ENCODE measurements around the gene NOVA2.

Gene NOVA2

GRCh38 chr19:46000491-46001246, 27.0 kb upstream of the NOVA2 start:
- peak; percentile 75 for DNase-seq

- DNase-seq = no peak
Observed at GRCh38 chr19:45999653-46000121, 26.0 kb upstream of the NOVA2 start.

- no peak for DNase-seq
Observed at GRCh38 chr19:45998834-45999233, 25.2 kb upstream of the NOVA2 start.

GRCh38 chr19:45996933-45997332, 23.3 kb upstream of the NOVA2 start:
- DNase-seq = no peak

GRCh38 chr19:45995715-45996385, 22.2 kb upstream of the NOVA2 start:
- DNase-seq = no peak

GRCh38 chr19:45994998-45995714, 21.5 kb upstream of the NOVA2 start, which contains the start of gene CCDC61:
Gene CCDC61 (plus strand): TSS chr19:45995467. CDS start chr19:46003019, 7,552 bp downstream.
- DNase-seq = peak; percentile 96

GRCh38 chr19:45994456-45994997, 20.9 kb upstream of the NOVA2 start:
- no peak for DNase-seq

GRCh38 chr19:45990113-45990728, 16.6 kb upstream of the NOVA2 start:
- no peak for DNase-seq

- no peak for DNase-seq
Observed at GRCh38 chr19:45985321-45985720, 11.7 kb upstream of the NOVA2 start.

GRCh38 chr19:45981350-45981749, 7.7 kb upstream of the NOVA2 start:
- DNase-seq = no peak

GRCh38 chr19:45978156-45978555, 4.5 kb upstream of the NOVA2 start:
- DNase-seq = no peak

- DNase-seq = no peak
Observed at GRCh38 chr19:45976178-45976577, 2.5 kb upstream of the NOVA2 start.

GRCh38 chr19:45975306-45976070, 1.8 kb upstream of the NOVA2 start:
- DNase-seq = no peak

- no peak for DNase-seq
Observed at GRCh38 chr19:45972947-45973540, 621 bp downstream of the NOVA2 start.

GRCh38 chr19:45972081-45972946, 1.4 kb downstream of the NOVA2 start:
- peak; percentile 48 for DNase-seq

GRCh38 chr19:45971260-45971902, 2.3 kb downstream of the NOVA2 start:
- DNase-seq = no peak

GRCh38 chr19:45969676-45970075, 4.0 kb downstream of the NOVA2 start:
- no peak for DNase-seq

GRCh38 chr19:45968626-45969025, 5.0 kb downstream of the NOVA2 start:
- DNase-seq = no peak

- DNase-seq = no peak
Observed at GRCh38 chr19:45967246-45967645, 6.4 kb downstream of the NOVA2 start.

- no peak for DNase-seq
Observed at GRCh38 chr19:45962021-45962420, 11.6 kb downstream of the NOVA2 start.
